CD14-positive monocyte (primary cell): Measurements from ENCODE around the gene WHRN. TPM values are rescaled to one million over a fixed set of nuclear protein-coding genes. Genes with fewer than 3 reads are reported as not detected.

Experiments used
- DNase-seq, 3 donors: peaks; one replicate each; pipeline ENCODE4 v3.0.0-alpha.2; 2011 to 2022
- H2AFZ ChIP-seq: 2 replicates; pipeline ENCODE4 v1.6.0; 2012; ENCODE audit warnings: mild to moderate bottlenecking, low read depth, low read length, inconsistent platforms; ENCODE audit not compliant: insufficient read depth, poor library complexity, severe bottlenecking
- H3K27ac ChIP-seq, 2 donors: 1 replicate in 1 of 2; 2 replicates in 1 of 2; pipeline ENCODE4 v1.5.1; 2012 to 2013; ENCODE audit warnings: low read length in 2 of 2, control low read depth in 1 of 2, inconsistent platforms in 1 of 2, low read depth in 1 of 2, mild to moderate bottlenecking in 1 of 2
- H3K27me3 ChIP-seq, 2 donors: one replicate each; pipeline versions ENCODE4 v1.6.0 to v1.6.1; 2011 to 2013; ENCODE audit warnings: low read length in 2 of 2; ENCODE audit not compliant: control insufficient read depth in 2 of 2, insufficient read depth in 2 of 2
- H3K36me3 ChIP-seq, 2 donors: replicated peaks in 1 of 2; 1 replicate in 1 of 2; 2 replicates in 1 of 2; pipeline versions ENCODE4 v1.5.1 to v1.6.1; 2012 to 2013; ENCODE audit warnings: low read length in 2 of 2, control low read depth in 1 of 2, inconsistent platforms in 1 of 2, mild to moderate bottlenecking in 1 of 2; ENCODE audit not compliant: insufficient read depth in 2 of 2, control insufficient read depth in 1 of 2
- H3K4me1 ChIP-seq, 2 donors: 1 replicate in 1 of 2; 2 replicates in 1 of 2; pipeline versions ENCODE4 v1.5.1 to v1.6.1; 2012 to 2013; ENCODE audit warnings: low read length in 2 of 2, control low read depth in 1 of 2, inconsistent platforms in 1 of 2, mild to moderate bottlenecking in 1 of 2, moderate library complexity in 1 of 2; ENCODE audit not compliant: insufficient read depth in 2 of 2, control insufficient read depth in 1 of 2
- H3K4me2 ChIP-seq: replicated peaks from 2 replicates; pipeline ENCODE3; 2012; ENCODE audit warnings: low read length, moderate library complexity, mild to moderate bottlenecking; ENCODE audit not compliant: poor library complexity, severe bottlenecking; ENCODE audit errors: extremely low read depth
- H3K4me3 ChIP-seq, 3 experiments: fragments of 200-600 bp in 1 of 3; sonication (generic) in 1 of 3; replicated peaks in 1 of 3; 1 replicate in 2 of 3; 2 replicates in 1 of 3; pipeline ENCODE4 v1.5.1; 2011 to 2013; ENCODE audit warnings: low read length in 3 of 3, mild to moderate bottlenecking in 3 of 3, control low read depth in 2 of 3, low read depth in 2 of 3, inconsistent platforms in 1 of 3, moderate library complexity in 1 of 3
- H3K79me2 ChIP-seq: 2 replicates; pipeline ENCODE4 v1.6.0; 2012; ENCODE audit warnings: mild to moderate bottlenecking, control low read depth, inconsistent platforms, low read length, moderate library complexity; ENCODE audit not compliant: insufficient read depth
- H3K9ac ChIP-seq: 2 replicates; pipeline ENCODE4 v1.6.0; 2017; ENCODE audit warnings: low read length, mild to moderate bottlenecking; ENCODE audit not compliant: insufficient read depth, poor library complexity, severe bottlenecking
- H3K9me3 ChIP-seq, 2 donors: replicated peaks in 1 of 2; 1 replicate in 1 of 2; 2 replicates in 1 of 2; pipeline versions ENCODE4 v1.5.1 to v1.6.1; 2012 to 2013; ENCODE audit warnings: low read length in 2 of 2, control low read depth in 1 of 2; ENCODE audit not compliant: control insufficient read depth in 1 of 2, insufficient read depth in 1 of 2
- H4K20me1 ChIP-seq: 2 replicates; pipeline ENCODE4 v1.6.0; 2012; ENCODE audit warnings: mild to moderate bottlenecking, low read length, control low read depth, moderate library complexity; ENCODE audit not compliant: insufficient read depth
- H3K27ac Mint-ChIP-seq, 7 donors: one replicate each; pipeline ENCODE4 v1.8.0; 2020; ENCODE audit warnings: mild to moderate bottlenecking in 7 of 7, mixed read lengths in 7 of 7, moderate library complexity in 6 of 7, inconsistent platforms in 2 of 7
- H3K27me3 Mint-ChIP-seq, 3 donors: one replicate each; pipeline ENCODE4 v1.8.0; 2021 to 2022; ENCODE audit warnings: low read depth in 3 of 3, mild to moderate bottlenecking in 3 of 3, mixed read lengths in 3 of 3, moderate library complexity in 3 of 3, inconsistent platforms in 1 of 3
- H3K36me3 Mint-ChIP-seq, 2 donors: one replicate each; pipeline ENCODE4 v1.8.0; 2020; ENCODE audit warnings: mixed read lengths in 2 of 2, inconsistent platforms in 1 of 2, mild to moderate bottlenecking in 1 of 2
- H3K4me1 Mint-ChIP-seq: one replicate; pipeline ENCODE4 v1.8.0; 2020; ENCODE audit warnings: mild to moderate bottlenecking, mixed read lengths
- H3K4me3 Mint-ChIP-seq, 2 donors: one replicate each; pipeline ENCODE4 v1.8.0; 2020; ENCODE audit warnings: mild to moderate bottlenecking in 2 of 2, mixed read lengths in 2 of 2, moderate library complexity in 1 of 2
- H3K9me3 Mint-ChIP-seq, 7 donors: one replicate each; pipeline ENCODE4 v1.8.0; 2020 to 2022; ENCODE audit warnings: mixed read lengths in 7 of 7, mild to moderate bottlenecking in 6 of 7, moderate library complexity in 6 of 7, inconsistent platforms in 2 of 7
- CTCF ChIP-seq: fragments of 200-600 bp; IDR thresholded peaks from one replicate; pipeline ENCODE4 v1.8.0; 2022; ENCODE audit warnings: antibody characterized with exemption, mild to moderate bottlenecking
- WGBS: methylation state at CpG from one replicate; pipeline ENCODE4 v1.1.5; 2013; ENCODE audit warnings: missing lambda C conversion rate; ENCODE audit not compliant: insufficient coverage; 5-methylcytosine and 5-hydroxymethylcytosine counted together
- intact Hi-C, 2 donors: fragments of 100-400 bp; cut with micrococcal nuclease; formaldehyde crosslinking; loops; one replicate each; pipeline versions ENCODE4 v1.15.0 to v1.15.1; 2023
- polyA plus RNA-seq, 3 donors: library from polyadenylated mRNA; depleted of rRNA in 1 of 3; unstranded in 2 of 3; stranded (reverse) in 1 of 3; fragments of 300-500 nt in 2 of 3; fragments of >200 nt in 1 of 3; fragmentation: Illumina TruSeq in 2 of 3; gene quantifications; 1 replicate in 2 of 3; 2 replicates in 1 of 3; pipeline ENCODE4 v1.2.3, GENCODE V29; 2012 to 2021

WHRN gene
- polyA plus RNA-seq, 3 donors: 0.13 to 0.59 (median 0.30) TPM

- Histone ChIP-seq H3K79me2 (peaks cover 99% of the 10 kb centered on the region), H3K4me1 (peaks cover 55 to 76% of the 10 kb centered on the region in 2 donors), H3K27me3 (no peaks in the 10 kb centered on the region), H3K4me3 (no peak overlapping the region), H3K36me3 (peaks cover 4 to 27% of the 10 kb centered on the region in 2 donors), H4K20me1 (peaks cover 50% of the 10 kb centered on the region), H2AFZ (no peak overlapping the region), H3K4me2 (peak overlapping the region; percentile 10), H3K9ac (no peak overlapping the region), H3K27ac (peak overlapping the region in 1 of 2 donors; percentile 100), H3K9me3 (no peaks in the 10 kb centered on the region)
- Mint-ChIP-seq H3K27ac (peak overlapping the region; percentile 37 to 99 (median 82)), H3K9me3 (peaks cover 0 to 3% (median 0%) of the 10 kb centered on the region in 7 donors), H3K4me3 (no peak overlapping the region), H3K36me3 (peaks cover 39 to 63% of the 10 kb centered on the region in 2 donors), H3K4me1 (peaks cover 67% of the 10 kb centered on the region), H3K27me3 (peaks cover 0 to 2% (median 0%) of the 10 kb centered on the region in 3 donors)
- TF ChIP-seq CTCF: no peak
- WGBS: 65% methylated on average over 5 of the region's 7 CpGs
- intact Hi-C loops: loop anchor here (5.0 to 10.0 kb wide), 2 partner anchors 42 to 45 kb away; no protein-coding TSS in a partner anchor
- no peak for DNase-seq
These were observed 115.5 kb downstream of the WHRN start for GRCh38 chr9:114389612-114390368.

- peak overlapping the region; percentile 81 for H3K4me2 ChIP-seq
- DNase-seq: no peak
- H3K9me3 ChIP-seq: no peaks in the 10 kb centered on the region
- H3K27me3 ChIP-seq: no peaks in the 10 kb centered on the region
- TF ChIP-seq CTCF: no peak
- H3K27ac Mint-ChIP-seq: peak overlapping the region; percentile 96 to 100 (median 99)
- H3K4me3 ChIP-seq: peak overlapping the region in 1 of 3 experiments; percentile 89
- H3K4me1 ChIP-seq: peaks cover 56 to 76% of the 10 kb centered on the region in 2 donors
- intact Hi-C loops: loop anchor here in 1 of 2 donors (5.0 kb wide), 1 partner anchor 42 kb away; no protein-coding TSS in a partner anchor
- H3K36me3 Mint-ChIP-seq: peaks cover 45 to 68% of the 10 kb centered on the region in 2 donors
- H3K4me3 Mint-ChIP-seq: peak overlapping the region; percentile 4 to 98
- peaks cover 69% of the 10 kb centered on the region for H3K4me1 Mint-ChIP-seq
- peaks cover 0 to 2% (median 0%) of the 10 kb centered on the region in 3 donors for H3K27me3 Mint-ChIP-seq
- H3K36me3 ChIP-seq: peaks cover 4 to 26% of the 10 kb centered on the region in 2 donors
- peak overlapping the region; percentile 87 for H3K9ac ChIP-seq
- H3K27ac ChIP-seq: peak overlapping the region; percentile 98 to 100
- no peak overlapping the region for H2AFZ ChIP-seq
- peaks cover 45% of the 10 kb centered on the region for H4K20me1 ChIP-seq
- peaks cover 0 to 3% (median 0%) of the 10 kb centered on the region in 7 donors for H3K9me3 Mint-ChIP-seq
- peaks cover 99% of the 10 kb centered on the region for H3K79me2 ChIP-seq
- WGBS: 93% methylated on average over 4 of the region's 9 CpGs
These were observed 116.4 kb downstream of the WHRN start for GRCh38 chr9:114388764-114389375.
